ENCODE data around the gene COL3A1.

The COL3A1 gene

DNA sequence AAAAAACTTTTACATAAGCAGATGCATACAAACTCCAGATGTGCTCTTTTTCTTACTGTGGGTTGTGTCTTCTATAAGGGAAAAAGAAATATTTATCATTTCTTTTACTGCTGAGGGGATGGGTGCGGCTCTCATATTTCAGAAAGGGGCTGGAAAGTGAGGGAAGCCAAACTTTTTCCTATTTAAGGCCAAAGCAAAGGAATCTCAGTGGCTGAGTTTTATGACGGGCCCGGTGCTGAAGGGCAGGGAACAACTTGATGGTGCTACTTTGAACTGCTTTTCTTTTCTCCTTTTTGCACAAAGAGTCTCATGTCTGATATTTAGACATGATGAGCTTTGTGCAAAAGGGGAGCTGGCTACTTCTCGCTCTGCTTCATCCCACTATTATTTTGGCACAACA, at the start of gene COL3A1:
Gene COL3A1 (plus strand): TSS at position 210 of the 400 bp plus-strand sequence. CDS start 117 bp downstream, at position 327.
- DNase-seq = no peak
- ATAC-seq = no peak

DNA sequence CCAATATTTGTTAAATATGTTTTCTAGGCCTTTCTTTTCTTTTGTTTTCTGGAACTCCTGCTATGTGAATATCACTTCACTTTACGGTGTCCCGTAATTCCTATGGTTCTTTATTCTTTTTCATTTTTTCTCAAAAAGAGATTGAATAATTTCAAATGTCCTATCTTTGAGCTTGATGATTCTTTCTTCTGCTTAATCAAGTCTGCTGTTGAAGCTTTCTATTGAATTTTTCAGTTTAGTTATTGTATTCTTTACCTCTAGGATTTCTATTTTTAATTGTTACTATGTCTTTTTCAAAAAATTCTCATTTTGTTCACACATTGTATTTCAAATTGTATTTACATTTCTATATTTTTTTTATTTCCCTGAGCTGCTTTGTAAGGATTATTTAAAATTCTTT, 45.5 kb upstream of the COL3A1 start:
- DNase-seq (no peak), ATAC-seq (no peak)

DNA sequence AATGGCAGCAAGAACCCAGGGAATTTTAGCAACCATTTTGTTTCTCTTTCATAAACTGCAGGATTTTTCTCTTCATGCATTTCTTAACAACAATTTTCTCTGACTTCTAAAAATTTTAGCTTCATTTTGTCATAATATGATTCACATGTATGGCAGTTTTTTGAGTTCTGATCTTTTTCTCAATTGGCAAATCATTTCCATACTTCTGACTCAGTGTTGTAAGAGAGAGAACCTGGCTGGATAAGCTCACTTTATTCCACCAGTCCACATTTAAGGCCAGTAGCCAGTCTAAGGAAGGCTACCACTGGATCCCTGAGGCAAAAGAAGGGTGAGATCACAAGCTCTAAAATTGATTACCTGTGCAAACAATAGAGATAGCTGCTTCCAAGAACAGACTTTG, 42.8 kb upstream of the COL3A1 start:
- no peak for DNase-seq
- no peak for ATAC-seq

DNA sequence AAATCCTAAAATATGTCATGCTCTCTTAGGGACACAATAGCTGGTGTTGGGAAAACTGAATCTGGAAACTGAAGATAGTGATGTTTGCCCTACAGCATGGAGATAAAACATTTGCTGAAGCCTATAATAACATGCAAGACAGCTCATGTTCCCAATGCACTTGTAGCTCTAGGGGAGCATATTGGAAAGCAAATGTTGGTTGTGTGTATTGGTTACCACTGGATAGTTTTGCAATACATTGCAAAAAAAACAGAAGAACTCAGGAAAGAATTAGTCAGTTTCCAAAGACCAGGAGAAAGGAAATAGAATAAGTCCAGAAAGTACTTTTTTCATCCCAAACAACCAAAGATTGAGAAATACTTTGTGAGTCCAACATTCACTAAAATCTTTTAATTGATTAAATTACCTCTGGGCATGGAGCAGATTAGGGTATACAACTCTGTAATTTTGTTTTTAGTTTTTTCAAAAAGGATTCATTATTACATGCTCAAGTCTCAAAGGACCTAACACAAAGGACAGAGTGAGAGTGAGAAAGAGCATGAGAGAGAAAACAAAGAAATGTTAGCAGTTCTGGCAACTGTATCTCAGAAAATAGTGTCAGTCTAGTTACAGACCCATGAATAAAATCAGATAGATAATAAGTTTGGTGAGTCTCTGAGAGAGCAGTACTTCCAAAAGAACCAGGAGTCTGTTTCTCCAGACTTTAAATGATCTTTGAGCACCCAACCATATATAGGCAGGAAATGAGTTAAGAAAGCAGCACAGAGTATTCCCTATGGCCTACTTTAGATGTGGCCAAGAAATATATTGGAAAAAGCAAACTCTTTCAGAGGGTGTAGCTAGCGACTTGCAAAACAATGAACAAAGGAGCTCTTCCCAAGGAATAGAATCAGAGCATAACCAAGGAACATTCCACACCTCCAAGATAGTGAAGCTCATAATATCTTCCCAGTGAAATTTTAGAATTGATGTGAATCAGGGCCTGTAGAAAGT, 36.6 kb upstream of the COL3A1 start:
- ATAC-seq = no peak
- no peak for DNase-seq

DNA sequence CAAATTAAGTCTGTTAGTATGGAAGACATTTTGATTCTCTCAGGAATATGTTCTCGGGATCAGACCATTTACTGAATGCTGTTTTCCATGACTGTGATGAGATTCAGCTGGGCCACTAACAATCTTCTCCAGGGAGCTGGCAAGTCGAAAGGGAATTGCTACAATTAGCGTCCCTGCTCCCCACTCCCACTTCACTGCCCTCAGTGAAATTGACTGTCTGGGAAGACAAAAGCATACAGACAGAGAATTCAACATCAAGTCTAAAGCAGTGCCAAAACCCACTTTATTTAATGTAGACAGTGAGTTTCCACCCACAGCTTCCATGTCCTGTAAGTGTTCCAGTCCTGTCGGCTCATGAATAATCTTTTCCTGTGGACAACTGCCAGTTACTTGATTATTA, 34.0 kb upstream of the COL3A1 start:
- no peak for DNase-seq
- no peak for ATAC-seq

DNA sequence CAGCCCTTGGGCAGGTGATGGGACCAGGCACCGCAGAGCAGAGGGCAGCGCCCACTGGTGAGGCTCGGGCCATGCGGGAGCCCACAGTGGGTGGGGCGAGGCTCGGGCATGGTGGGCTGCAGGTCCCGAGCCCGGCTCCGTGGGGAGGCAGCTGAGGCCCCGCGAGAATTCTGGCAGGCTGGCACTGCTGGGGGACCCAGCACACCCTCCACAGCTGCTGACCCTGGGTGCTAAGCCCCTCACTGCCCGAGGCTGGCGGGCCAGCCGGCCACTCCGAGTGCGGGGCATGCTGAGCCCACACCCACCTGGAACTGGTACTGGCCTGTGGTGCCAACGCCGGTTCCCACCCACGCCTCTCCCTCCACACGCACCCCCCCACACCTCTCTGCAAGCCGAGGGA, 29.7 kb upstream of the COL3A1 start:
- no peak for ATAC-seq
- no peak for DNase-seq

DNA sequence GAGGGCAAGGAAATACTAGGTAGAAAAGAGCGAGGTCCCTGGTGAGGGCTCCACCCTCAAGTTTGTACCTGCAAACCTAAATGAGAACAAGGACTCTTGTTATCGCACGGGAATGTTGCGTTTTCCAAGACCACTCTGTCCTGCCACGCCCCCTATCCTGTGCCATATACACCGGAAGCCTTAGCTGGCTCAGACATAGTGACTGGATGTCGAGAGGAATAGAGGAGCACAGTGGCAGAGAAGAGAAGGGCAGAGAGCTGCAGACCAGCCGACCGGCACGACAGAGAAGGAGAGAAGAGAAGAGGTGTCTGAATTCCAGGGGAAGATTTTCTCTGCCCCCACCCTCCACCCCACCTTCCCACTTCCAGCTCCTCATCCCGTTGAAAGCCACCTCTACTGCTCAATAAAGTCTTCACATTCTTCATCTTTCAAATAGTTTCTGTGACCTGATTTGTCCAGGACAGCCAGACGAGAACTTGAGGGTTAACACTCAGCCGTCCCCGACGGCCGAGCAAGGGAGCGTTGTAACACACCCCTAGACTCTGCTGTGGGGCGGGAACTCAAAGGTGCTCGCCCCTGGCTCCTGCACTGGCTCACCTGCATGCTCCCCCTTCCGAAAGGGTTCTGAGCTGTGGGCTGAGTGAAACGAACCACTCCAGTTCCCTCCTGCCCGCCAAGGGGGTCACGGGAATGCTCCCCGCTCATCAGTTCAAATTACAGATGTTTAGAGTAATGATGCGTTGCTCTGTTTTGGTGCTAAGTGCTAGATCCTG, 24.9 kb upstream of the COL3A1 start:
- DNase-seq (no peak), ATAC-seq (no peak)

DNA sequence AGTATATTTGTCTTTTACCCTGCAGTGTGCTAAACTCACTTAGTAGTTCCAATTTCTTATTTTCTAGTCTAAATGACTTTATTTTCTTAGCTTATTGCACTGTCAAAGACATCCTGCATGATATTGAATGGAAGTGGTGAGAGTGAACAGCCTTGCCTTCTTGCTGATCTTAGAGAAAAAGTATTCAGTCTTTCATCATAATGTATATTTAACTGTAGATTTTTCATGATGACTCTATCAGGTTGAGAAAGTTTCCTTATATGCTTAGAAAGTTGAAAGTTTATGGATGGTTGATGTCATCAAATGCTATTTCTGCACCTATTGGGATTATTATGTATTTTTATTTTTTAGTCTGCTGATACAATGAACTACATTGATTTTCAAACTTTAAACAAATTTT, 21.3 kb upstream of the COL3A1 start:
- ATAC-seq (no peak), DNase-seq (no peak)

DNA sequence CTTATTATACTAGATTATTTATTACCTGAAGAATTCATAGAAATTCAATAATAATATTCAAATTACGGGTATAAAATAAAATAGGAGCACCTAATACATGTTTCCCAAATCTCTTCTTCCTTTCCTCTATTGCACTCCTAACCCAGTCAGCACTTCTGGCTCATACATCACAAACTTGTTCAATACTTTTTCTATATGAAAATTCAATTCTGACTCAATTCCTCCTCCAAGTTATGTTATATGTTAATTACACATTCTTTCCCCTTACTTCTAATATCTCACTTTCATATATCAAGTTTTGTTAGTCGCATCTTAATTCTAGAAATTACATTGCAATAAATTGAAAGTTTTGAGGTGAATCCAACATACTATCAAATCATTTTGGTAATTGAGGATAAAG, 17.9 kb upstream of the COL3A1 start:
- ATAC-seq (no peak), DNase-seq (no peak)

DNA sequence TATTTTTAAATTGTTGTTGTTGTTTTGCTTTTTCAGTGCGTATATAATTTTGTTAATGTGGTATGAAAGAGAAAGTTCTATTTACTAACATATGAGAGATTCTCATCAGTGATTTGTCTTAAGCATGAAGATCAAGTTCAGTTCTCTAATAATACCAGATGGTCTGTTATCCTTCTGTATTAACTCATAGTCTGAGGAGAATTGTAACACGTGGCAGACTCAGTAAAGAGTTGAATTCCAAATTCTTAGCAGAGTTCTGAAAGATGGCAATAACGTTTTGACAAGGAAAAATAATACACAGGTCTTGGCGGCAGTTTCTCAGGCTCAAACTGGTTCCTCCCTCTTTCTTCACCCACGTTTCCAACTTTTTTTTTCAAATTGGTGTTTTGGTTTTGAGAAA, 17.2 kb upstream of the COL3A1 start:
- ATAC-seq = no peak

DNA sequence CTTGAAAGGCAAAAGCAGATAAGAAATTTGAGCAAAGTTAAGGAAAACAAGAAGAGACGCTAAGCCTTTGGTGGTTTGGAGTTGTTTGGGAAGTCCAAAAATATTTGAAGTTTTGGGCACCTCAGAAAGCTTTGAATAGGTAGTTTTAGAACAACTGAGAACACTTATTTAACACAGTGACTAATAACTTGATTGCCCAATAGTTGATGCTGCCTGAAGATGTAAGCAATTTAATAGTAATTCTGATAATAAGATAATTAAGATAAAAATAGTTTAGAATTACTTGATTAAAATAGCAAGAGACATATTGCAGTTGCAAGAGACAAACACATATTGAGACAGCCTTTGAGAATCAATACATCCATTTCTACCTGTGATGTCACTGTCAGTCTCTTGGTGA, 16.5 kb upstream of the COL3A1 start:
- DNase-seq = no peak
- ATAC-seq = no peak

More for the DNA sequence above, 17.2 kb upstream of the COL3A1 start:
- no peak for DNase-seq

DNA sequence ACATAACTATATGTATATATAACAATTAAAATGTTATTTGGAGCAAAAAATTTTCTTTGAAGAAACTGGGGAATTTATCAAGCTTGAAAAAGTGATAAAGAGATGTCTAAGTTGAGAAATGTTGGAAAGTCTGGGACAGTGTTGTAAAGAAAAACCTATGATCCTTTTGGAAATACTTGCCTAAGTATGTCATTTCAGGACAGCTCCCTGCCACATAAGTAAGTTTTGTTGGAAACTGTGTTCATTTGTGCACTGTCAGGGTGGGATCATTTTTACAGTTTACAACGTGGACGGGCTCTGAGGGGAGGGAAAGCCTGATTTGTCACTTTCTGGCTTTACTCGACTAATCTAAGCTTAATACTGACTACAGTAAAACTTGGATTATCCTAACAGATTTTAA, 10.4 kb upstream of the COL3A1 start:
- ATAC-seq = no peak

DNA sequence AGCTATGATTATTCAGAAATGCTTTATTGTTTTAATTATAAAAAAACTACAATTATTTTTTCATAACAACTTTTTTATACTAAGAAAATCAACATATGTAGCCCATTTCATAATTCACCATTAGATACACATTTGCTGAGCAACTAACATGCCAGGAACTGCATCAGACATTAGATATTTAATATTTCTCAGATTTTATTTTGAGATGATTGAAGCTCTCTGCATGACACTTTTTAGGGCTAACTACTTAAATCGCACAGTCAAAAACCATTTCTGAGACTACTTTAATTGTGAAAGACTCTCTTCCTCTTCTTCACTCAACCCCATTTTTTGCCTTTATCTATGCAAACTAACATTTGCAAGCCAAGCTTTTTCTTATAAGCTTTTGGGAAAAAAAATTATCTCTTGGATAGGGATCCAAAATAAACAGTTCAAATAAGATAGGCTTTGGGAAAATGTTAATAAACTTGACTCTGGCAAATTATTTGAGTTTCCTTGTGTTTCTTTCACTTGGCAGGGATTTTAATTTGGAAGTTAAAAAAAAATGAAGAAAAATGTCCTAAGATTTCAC, 9.1 kb upstream of the COL3A1 start:
- DNase-seq (no peak), ATAC-seq (no peak)

More for the DNA sequence above, 10.4 kb upstream of the COL3A1 start:
- no peak for DNase-seq

DNA sequence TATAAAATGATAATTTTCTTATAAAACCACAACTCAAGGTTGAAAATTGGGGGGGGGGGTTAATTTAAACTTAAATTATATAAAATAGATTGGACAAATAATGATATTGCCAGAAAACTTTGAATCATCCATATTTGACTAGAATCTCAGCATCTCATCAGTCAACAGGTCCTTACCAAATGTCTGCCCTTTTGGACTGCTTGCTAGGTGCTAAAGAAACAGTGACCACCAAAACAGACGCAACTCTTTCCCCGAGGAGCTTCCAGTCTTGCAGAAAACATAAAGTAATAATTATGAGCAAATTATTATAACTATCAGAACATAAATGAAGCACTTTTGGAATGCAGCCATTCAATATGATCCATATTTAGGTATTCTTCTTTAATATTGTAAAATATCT, 8.6 kb upstream of the COL3A1 start:
- ATAC-seq = no peak
- no peak for DNase-seq

DNA sequence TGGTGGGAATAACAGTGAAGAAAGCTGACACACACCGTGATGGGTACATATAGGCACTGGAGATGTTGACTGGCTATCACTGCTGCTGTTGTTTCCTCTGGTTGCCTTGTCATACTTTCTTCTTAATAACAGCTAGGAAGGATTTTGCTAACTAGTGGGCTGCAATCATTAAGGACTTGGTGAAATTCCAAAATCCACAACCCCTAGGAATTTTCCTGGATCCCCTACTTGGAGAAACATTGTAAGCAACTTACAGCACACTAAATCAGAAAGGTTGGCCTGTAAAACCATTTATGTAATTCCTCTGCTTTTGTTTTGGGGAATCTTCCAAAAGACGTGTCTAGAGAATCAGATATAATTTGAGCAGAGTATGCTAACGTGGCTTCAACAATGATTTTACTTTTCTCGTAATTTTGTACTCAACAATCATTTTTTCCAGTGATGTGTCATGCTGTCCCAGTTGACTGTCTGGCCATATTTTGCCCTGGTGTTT, 8.0 kb upstream of the COL3A1 start:
- no peak for DNase-seq
- ATAC-seq = no peak

DNA sequence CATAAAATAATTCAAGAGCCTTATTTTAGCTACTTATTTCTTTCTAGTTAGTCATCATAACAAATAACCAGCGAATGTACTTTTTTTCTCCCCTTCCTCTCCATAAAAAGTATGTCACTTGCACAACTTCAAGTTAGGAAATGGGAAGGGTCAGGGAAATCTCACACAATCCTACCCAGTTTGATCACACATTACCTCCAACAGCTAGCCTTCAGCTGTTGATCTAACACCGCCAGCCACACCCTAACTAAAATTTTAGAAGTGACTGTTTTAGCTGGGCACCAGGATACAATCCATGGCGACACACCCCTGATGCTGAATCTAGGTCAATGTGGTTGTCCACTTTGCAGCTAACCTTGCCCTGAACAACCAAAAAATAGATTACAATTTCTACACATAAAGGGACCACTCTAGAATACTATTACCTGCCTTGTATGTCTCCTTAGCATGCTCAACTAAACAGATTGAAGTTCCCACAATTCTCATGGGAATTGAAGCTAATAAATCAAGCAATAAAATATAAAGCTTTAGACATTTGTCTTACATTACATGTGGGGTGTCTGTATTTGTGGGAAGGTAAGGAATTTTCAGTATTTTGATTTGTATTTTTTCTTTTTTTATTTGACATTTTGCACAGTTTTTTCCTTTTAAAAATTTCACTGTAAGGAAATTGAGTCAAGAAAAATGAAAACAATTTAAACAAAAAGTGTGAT, 7.3 kb upstream of the COL3A1 start:
- ATAC-seq (no peak), DNase-seq (no peak)

DNA sequence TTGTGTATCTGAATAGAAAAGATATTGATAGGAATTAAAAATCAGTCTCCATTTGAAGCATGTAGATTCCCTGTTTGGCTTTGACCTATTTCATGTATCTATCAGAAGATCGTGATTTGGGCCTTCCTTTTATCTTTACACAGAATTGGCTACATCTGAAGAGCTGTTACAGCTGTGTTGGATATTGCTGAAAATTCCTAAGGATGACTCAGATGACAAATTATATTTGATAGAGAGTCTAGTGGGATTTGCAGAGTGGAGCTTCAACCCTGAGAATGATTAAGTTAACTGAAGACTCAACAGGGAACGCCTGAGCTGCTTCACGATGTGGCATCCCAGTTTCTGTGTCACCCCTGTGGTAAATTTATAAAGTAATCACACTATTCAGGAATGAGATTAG, 4.9 kb upstream of the COL3A1 start:
- no peak for DNase-seq
- ATAC-seq = no peak

DNA sequence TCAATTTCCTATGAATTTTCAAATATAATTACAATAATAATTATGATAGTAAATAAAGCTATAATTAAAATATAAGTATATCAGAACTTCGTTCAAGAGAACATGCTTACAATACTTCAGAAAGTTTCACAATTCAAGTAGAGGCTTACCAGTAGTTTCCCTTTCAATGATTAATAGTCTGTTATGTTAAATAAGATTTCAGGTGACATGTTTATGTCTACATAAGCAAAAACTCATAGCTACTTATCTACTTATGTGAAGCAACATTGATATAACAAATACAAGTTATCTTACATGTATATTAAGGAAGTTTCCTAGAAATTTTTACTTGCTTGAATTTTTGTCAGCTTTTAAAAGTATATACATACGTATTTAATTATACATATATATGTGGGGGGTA, 4.5 kb upstream of the COL3A1 start:
- DNase-seq = no peak
- ATAC-seq = no peak

DNA sequence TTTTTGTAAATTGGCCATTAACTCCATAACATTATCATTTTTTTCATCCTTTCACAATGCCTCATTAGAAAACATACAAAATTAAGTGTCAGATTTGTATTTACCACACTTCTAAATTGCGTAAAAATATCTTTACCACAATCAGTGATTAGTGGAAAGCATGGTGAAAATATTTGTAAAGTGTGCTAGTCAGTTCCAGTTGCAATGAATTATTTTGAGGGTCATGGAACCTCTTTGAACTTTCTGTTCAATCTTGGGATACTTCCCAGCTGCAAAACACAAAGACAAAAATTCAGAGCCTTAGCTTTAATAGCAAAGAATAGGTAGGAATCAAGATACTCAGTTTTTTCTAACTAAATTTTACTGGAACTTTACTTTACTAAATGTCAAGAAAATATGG, 4.0 kb upstream of the COL3A1 start:
- DNase-seq (no peak), ATAC-seq (no peak)

DNA sequence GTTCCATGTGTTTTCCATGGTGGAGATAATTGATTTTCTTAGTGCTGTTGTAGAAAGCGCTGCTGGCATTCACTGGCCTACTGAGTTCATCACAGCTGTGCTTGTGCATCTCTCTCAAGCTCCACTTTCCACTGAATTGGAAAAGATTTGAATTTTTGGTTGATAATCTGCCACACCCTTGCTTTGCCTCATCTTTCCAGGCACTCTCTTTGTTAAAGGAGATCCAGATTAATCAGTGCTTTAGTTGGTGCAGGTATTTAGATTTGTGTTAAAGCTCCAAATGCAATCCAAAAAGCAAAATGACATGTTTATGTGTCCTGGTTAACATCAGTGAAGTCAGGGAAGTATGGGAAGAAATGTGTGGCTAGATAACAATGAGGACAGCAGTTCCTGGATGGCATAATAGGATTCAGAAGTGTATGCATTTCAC, 2.7 kb upstream of the COL3A1 start:
- ATAC-seq (no peak), DNase-seq (no peak)

DNA sequence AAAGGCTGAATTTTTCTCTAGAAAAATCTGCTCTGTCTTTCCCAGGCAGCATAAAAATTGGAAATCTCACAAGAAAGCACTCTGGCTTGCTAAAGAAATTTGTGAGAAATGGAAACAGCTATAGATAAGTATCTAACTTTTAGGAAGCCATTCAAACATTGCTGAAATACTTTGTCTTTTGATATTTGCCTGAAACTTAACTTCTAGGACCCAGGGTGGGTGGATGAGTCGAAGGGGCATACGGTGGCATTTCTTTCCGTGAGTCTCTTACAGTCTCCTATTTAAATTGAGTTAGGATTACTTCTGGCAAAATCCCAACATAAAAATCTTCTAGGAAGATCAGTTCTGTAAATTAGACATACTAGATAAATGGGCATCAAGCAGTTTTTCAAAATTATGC, 532 bp upstream of the COL3A1 start:
- ATAC-seq = no peak
- no peak for DNase-seq

DNA sequence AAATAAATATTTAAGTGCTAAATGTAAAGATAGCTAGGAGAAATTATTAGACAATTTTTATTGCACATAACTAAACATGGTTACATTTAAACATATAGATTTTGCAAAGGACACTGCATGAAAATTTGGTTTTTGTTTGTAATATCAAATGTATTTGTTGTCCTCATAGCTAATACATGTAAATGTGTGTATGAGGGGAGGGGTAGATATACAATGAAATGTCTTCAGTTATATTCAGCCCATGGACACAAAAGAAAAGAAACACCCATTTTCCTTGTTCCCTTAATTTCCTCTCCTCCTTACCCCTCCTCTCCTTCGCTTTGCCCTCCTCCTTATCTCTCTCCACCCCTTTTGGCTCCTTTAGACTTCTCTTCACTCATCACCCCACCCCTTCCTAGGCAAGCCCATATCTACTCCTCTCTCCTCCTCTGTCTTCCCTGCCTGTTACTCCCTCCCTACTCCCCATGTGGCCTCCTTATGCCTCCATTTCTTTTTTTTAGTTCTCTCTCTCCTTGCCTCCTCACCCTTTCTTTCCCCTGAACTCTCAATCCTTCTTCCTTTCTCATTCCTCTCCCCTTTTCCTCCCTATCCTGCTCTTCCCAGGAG, 1.4 kb downstream of the COL3A1 start:
- ATAC-seq = no peak
- no peak for DNase-seq

Measured in stimulated activated naive CD8-positive, alpha-beta T cell treated with anti-CD3 and anti-CD28 coated beads, Interleukin-15, Interleukin-2, amounts not matched to agents 100 U/mL and 50 U/mL, for 24 hours (primary cell).